GM23338 (cell line): ENCODE data around the gene A3GALT2. TPM values are rescaled to one million over a fixed set of nuclear protein-coding genes. Genes with fewer than 3 reads are reported as not detected.

ENCODE experiments used
- ATAC-seq: fragments of 200-7000 bp; cut with Tn5 transposase; 3 replicates; pipeline ENCODE4 v1.9.1; 2020
- DNase-seq: peaks from one replicate; pipeline ENCODE4 v3.0.0-alpha.2; 2015; ENCODE audit warnings: low spot score
- H2AFZ ChIP-seq: fragments of 200-600 bp; sonication (generic); 2 replicates; pipeline ENCODE4 v1.8.0; 2016; ENCODE audit warnings: antibody characterized with exemption, mild to moderate bottlenecking, moderate library complexity
- H3F3A ChIP-seq: fragments of 200-600 bp; sonication (generic); replicated peaks from 2 replicates; pipeline ENCODE4 v1.8.0; 2017; ENCODE audit warnings: antibody characterized with exemption, mixed run types, low read depth
- H3K27ac ChIP-seq: fragments of 200-600 bp; sonication (generic); 2 replicates; pipeline ENCODE4 v1.6.1; 2016; ENCODE audit warnings: low read depth
- H3K27me3 ChIP-seq: fragments of 200-600 bp; sonication (generic); 2 replicates; pipeline ENCODE4 v1.8.0; 2016; ENCODE audit warnings: mild to moderate bottlenecking, mixed run types, moderate library complexity; ENCODE audit not compliant: insufficient read depth
- H3K36me3 ChIP-seq: fragments of 200-600 bp; sonication (generic); 2 replicates; pipeline ENCODE4 v1.8.0; 2016; ENCODE audit warnings: mild to moderate bottlenecking; ENCODE audit not compliant: insufficient read depth
- H3K4me1 ChIP-seq: fragments of 200-600 bp; sonication (generic); 2 replicates; pipeline ENCODE4 v1.8.0; 2016; ENCODE audit warnings: mild to moderate bottlenecking, moderate library complexity; ENCODE audit not compliant: insufficient read depth
- H3K4me2 ChIP-seq: fragments of 200-600 bp; sonication (generic); 2 replicates; pipeline ENCODE4 v1.7.1; 2017; ENCODE audit warnings: mixed run types
- H3K4me3 ChIP-seq: fragments of 200-600 bp; sonication (generic); 2 replicates; pipeline ENCODE4 v1.6.1; 2016; ENCODE audit warnings: mixed run types
- H3K79me2 ChIP-seq: fragments of 200-600 bp; sonication (generic); replicated peaks from 2 replicates; pipeline ENCODE4 v1.8.0; 2017; ENCODE audit warnings: mild to moderate bottlenecking; ENCODE audit not compliant: insufficient read depth
- H3K9me2 ChIP-seq: fragments of 200-600 bp; sonication (generic); 2 replicates; pipeline ENCODE4 v1.8.0; 2017; ENCODE audit not compliant: insufficient read depth
- H4K20me1 ChIP-seq: fragments of 200-600 bp; sonication (generic); replicated peaks from 2 replicates; pipeline ENCODE4 v1.8.0; 2017; ENCODE audit warnings: mild to moderate bottlenecking; ENCODE audit not compliant: insufficient read depth
- H3K27ac Mint-ChIP-seq: 2 replicates; pipeline ENCODE4 v1.8.0; 2020; ENCODE audit warnings: inconsistent platforms, mild to moderate bottlenecking, moderate library complexity, mixed read lengths
- H3K27me3 Mint-ChIP-seq: 3 replicates; pipeline ENCODE4 v1.8.0; 2022; ENCODE audit warnings: low read depth, mild to moderate bottlenecking, moderate library complexity, mixed read lengths, inconsistent platforms; ENCODE audit not compliant: insufficient read depth, poor library complexity
- H3K36me3 Mint-ChIP-seq: 3 replicates; pipeline ENCODE4 v1.8.0; 2021; ENCODE audit warnings: low read depth, mild to moderate bottlenecking, inconsistent platforms, moderate library complexity, mixed read lengths
- H3K4me1 Mint-ChIP-seq: 3 replicates; pipeline ENCODE4 v1.8.0; 2020; ENCODE audit warnings: mild to moderate bottlenecking, inconsistent platforms, mixed read lengths
- H3K4me3 Mint-ChIP-seq: 3 replicates; pipeline ENCODE4 v1.8.0; 2021; ENCODE audit warnings: moderate library complexity, mild to moderate bottlenecking, inconsistent platforms, mixed read lengths
- H3K9me3 Mint-ChIP-seq: 3 replicates; pipeline ENCODE4 v1.8.0; 2020; ENCODE audit warnings: moderate library complexity, mild to moderate bottlenecking, inconsistent platforms, mixed read lengths
- CREB1 ChIP-seq: fragments of 250-450 bp; sonication (Bioruptor Pico); IDR thresholded peaks from 2 replicates; pipeline ENCODE4 v1.5.0; 2020; ENCODE audit warnings: low read depth, mild to moderate bottlenecking, moderate library complexity
- CTCF ChIP-seq, 2 experiments: fragments of 200-600 bp in 1 of 2; sonication (generic) in 1 of 2; conservative IDR thresholded peaks; 2 replicates each; pipeline versions ENCODE4 v1.5.1 to v1.6.1; 2016 to 2017; ENCODE audit warnings: antibody characterized with exemption in 2 of 2, low read depth in 2 of 2, mild to moderate bottlenecking in 2 of 2, moderate library complexity in 1 of 2
- ETS1 ChIP-seq: IDR thresholded peaks from 2 replicates; pipeline ENCODE4 v1.6.1; 2016; ENCODE audit warnings: antibody characterized with exemption
- EZH2 ChIP-seq: fragments of 200-600 bp; sonication (generic); IDR thresholded peaks from one replicate; pipeline ENCODE4 v1.8.0; 2017; ENCODE audit warnings: antibody characterized with exemption, mild to moderate bottlenecking, low read depth; ENCODE audit not compliant: unreplicated experiment
- EZH2phosphoT487 ChIP-seq: fragments of 200-600 bp; sonication (generic); IDR thresholded peaks from one replicate; pipeline ENCODE4 v1.8.1; 2018; ENCODE audit warnings: antibody characterized with exemption; ENCODE audit not compliant: unreplicated experiment
- JUNB ChIP-seq: IDR thresholded peaks from one replicate; pipeline ENCODE4 v1.6.1; 2016; ENCODE audit warnings: antibody characterized with exemption; ENCODE audit not compliant: unreplicated experiment
- NANOG ChIP-seq: IDR thresholded peaks from 2 replicates; pipeline ENCODE4 v1.6.1; 2016; ENCODE audit warnings: antibody characterized with exemption, borderline replicate concordance
- POLR2AphosphoS5 ChIP-seq: IDR thresholded peaks from 2 replicates; pipeline ENCODE4 v1.6.1; 2016; ENCODE audit warnings: antibody characterized with exemption, low read depth
- REST ChIP-seq: IDR thresholded peaks from one replicate; pipeline ENCODE4 v1.6.1; 2018; ENCODE audit warnings: antibody characterized with exemption; ENCODE audit not compliant: unreplicated experiment
- STAT1 ChIP-seq: IDR thresholded peaks from one replicate; pipeline ENCODE4 v1.6.1; 2016; ENCODE audit warnings: antibody characterized with exemption; ENCODE audit not compliant: unreplicated experiment
- ZNF114 ChIP-seq: fragments of 250-450 bp; sonication (Bioruptor Pico); IDR thresholded peaks from 2 replicates; pipeline ENCODE4 v1.5.0; 2020; ENCODE audit warnings: mild to moderate bottlenecking, moderate library complexity
- ZNF331 ChIP-seq: fragments of 250-450 bp; sonication (Bioruptor Pico); IDR thresholded peaks from 2 replicates; pipeline ENCODE4 v1.5.0; 2020; ENCODE audit warnings: low read depth, mild to moderate bottlenecking, moderate library complexity
- ZNF462 ChIP-seq: fragments of 250-450 bp; sonication (Bioruptor Pico); IDR thresholded peaks from 2 replicates; pipeline ENCODE4 v1.5.0; 2020; ENCODE audit warnings: mild to moderate bottlenecking, moderate library complexity
- polyA plus RNA-seq: library from polyadenylated mRNA; unstranded; fragments of >200 nt; fragmentation: Nextera tagmentation; extraction: Ambion mirVana; gene quantifications from 2 replicates; pipeline ENCODE4 v1.2.1, GENCODE V29; 2016
- total RNA-seq: library from RNA; depleted of rRNA; stranded (reverse); fragments of >200 nt; shearing (Covaris generic); gene quantifications from 2 replicates; pipeline ENCODE4 v1.2.3, GENCODE V29; 2014

The A3GALT2 gene
- total and polyA plus RNA-seq, 2 experiments from 2014 or later = not detected

- no peaks in the 10 kb centered on the region for H3K27me3 ChIP-seq
- no peaks in the 10 kb centered on the region; the same call in 1 of the 2 replicates for H3K36me3 ChIP-seq
- H3K9me3 Mint-ChIP-seq = no peaks in the 10 kb centered on the region; the same call in 1 of the 3 replicates
- H4K20me1 ChIP-seq = peaks cover 5% of the 10 kb centered on the region
- H3K36me3 Mint-ChIP-seq = peaks cover 19% of the 10 kb centered on the region
- DNase-seq (no peak), ATAC-seq (no peak)
- H3K27ac Mint-ChIP-seq = no peak overlapping the region
- H3K4me1 Mint-ChIP-seq = no peaks in the 10 kb centered on the region; the same call in 2 of the 3 replicates
- H3K9me2 ChIP-seq = no peaks in the 10 kb centered on the region
- peaks cover 7% of the 10 kb centered on the region for H3K27me3 Mint-ChIP-seq
- H3K4me1 ChIP-seq = no peaks in the 10 kb centered on the region
- H3K4me3 ChIP-seq = no peak overlapping the region
- H3K4me3 Mint-ChIP-seq = no peak overlapping the region
- TF ChIP-seq JUNB = no peak
- no peak for TF ChIP-seq ZNF331
- no peak for TF ChIP-seq EZH2
- TF ChIP-seq REST = no peak
- TF ChIP-seq STAT1 = no peak
- no peak for TF ChIP-seq ZNF462 (CRISPR knock-in tag)
- no peak for TF ChIP-seq POLR2AphosphoS5
- TF ChIP-seq CTCF (conservative IDR thresholded peaks at IDR 0.05; ENCODE audit: low read depth in 2 of 2) = no peak
- TF ChIP-seq ZNF114 (CRISPR knock-in tag) = no peak
- no peak for TF ChIP-seq ETS1
- TF ChIP-seq NANOG = no peak
- TF ChIP-seq EZH2phosphoT487 = no peak
- no peak for TF ChIP-seq CREB1 (CRISPR knock-in tag)
- no peak overlapping the region for H3K4me2 ChIP-seq
- no peaks in the 10 kb centered on the region for H3F3A ChIP-seq
- H3K79me2 ChIP-seq = 0 out of 2 replicates have a peak, but pooled peaks cover 3% of the 10 kb centered on the region
- no peak overlapping the region for H2AFZ ChIP-seq
- H3K27ac ChIP-seq = no peak overlapping the region
Observed at GRCh38 chr1:33288976-33289857, 31.7 kb downstream of the A3GALT2 start.
